ENCODE data around the gene TMEM272. TPM values are rescaled to one million over a fixed set of nuclear protein-coding genes. Genes with fewer than 3 reads are reported as not detected.
A peak's percentile ranks its signal among the peaks of the same experiment; 100 is the strongest.

TMEM272 gene
- total and polyA plus RNA-seq, 9 of the 15 experiments (the other 6 are each of a cell fraction or from before 2014, with no cell fraction given): 0.04 to 0.16 (median 0.06) TPM; not detected in 2

GRCh38 chr13:51767100-51767499 lies 77.9 kb downstream of the TMEM272 start:
- Histone ChIP-seq H3K4me3 (no peak overlapping the region), H3K4me2 (ENCODE audit: insufficient read depth, low read length) (no peak overlapping the region), H3K4me1 (replicated peaks in 1 of 2; ENCODE audit: control insufficient read depth in 2 of 2, insufficient read depth in 2 of 2, low read length in 2 of 2) (peaks cover 0 to 3% of the 10 kb centered on the region in 2 experiments; a peak in 2 of 5 replicates), H3K27me3 (ENCODE audit: control insufficient read depth in 2 of 2, insufficient read depth in 2 of 2, low read length in 2 of 2) (no peaks in the 10 kb centered on the region), H3K9me1 (ENCODE audit: control insufficient read depth, insufficient read depth, low read length) (no peaks in the 10 kb centered on the region), H3K36me3 (ENCODE audit: control insufficient read depth, insufficient read depth, low read length) (no peaks in the 10 kb centered on the region), H3K79me2 (ENCODE audit: control insufficient read depth, insufficient read depth, low read length) (no peaks in the 10 kb centered on the region), H3K27ac (ENCODE audit: extremely low read depth, low read depth, low read length) (no peak overlapping the region), H3K9ac (ENCODE audit: insufficient read depth in 1 of 2, low read depth in 2 of 2, low read length in 2 of 2) (no peak overlapping the region), H3K9me3 (replicated peaks; ENCODE audit: control insufficient read depth, insufficient read depth, low read depth, low read length) (no peaks in the 10 kb centered on the region), H2AFZ (ENCODE audit: low read depth, low read length) (no peak overlapping the region), H4K20me1 (replicated peaks; ENCODE audit: control insufficient read depth, insufficient read depth, low read length) (no peaks in the 10 kb centered on the region)
- 42% methylated on average over 5 of the region's 8 CpGs for WGBS (ENCODE audit: insufficient coverage, low coverage, missing lambda C conversion rate)
- ChIA-PET POLR2A (interaction anchor here (0.7 kb wide), 1 partner anchor 189 kb away, joined by 3 read pairs; no protein-coding TSS in a partner anchor), CTCF (ENCODE audit: low intra/inter-chr PET ratio) (interaction anchor here (0.6 to 1.7 kb wide), 2 partner anchors 332 to 355 kb away, joined by 3 to 7 read pairs; no protein-coding TSS in a partner anchor)
- intact Hi-C loops (cut with micrococcal nuclease): no loop called here
- BruUV-seq (replicated peaks): no TSS peak
- in situ Hi-C loops (cut with MboI): no loop called here
- FAIRE-seq (no peak), ATAC-seq (peak; percentile 28; the same call in 2 of the 3 replicates), DNase-seq (ENCODE audit: extremely low read depth in 1 of 4, low spot score in 3 of 4) (no peak)
- no peak for TF ChIP-seq SIX5 (IDR thresholded peaks at IDR 0.05; ENCODE audit: borderline replicate concordance in 1 of 2, insufficient read depth in 1 of 2, low read depth in 1 of 2, low read length in 2 of 2)
- peak; percentile 45; the same call in 1 of the 2 replicates for TF ChIP-seq REST (IDR thresholded peaks at IDR 0.05; ENCODE audit: borderline replicate concordance)
- no peak for TF ChIP-seq REST (CRISPR knock-in tag; IDR thresholded peaks at IDR 0.05; ENCODE audit: low read depth)
- TF ChIP-seq ZNF75A (CRISPR knock-in tag; IDR thresholded peaks at IDR 0.05): no peak
- no peak for TF ChIP-seq PML (IDR thresholded peaks at IDR 0.05; ENCODE audit: low read length)
- TF ChIP-seq TRIM25 (IDR thresholded peaks at IDR 0.05; ENCODE audit: borderline replicate concordance): no peak
- no peak for TF ChIP-seq ETS2 (tag; IDR thresholded peaks at IDR 0.05; ENCODE audit: borderline replicate concordance, poor library complexity, severe bottlenecking)
- no peak for TF ChIP-seq RFX5 (IDR thresholded peaks at IDR 0.05; ENCODE audit: low read depth, low read length)
- no peak for TF ChIP-seq ATF6 (CRISPR knock-in tag; IDR thresholded peaks at IDR 0.05)
